Nephron progenitor cell (in vitro differentiated cells): ENCODE results near the gene SLC13A2.

Experiments used
- DNase-seq: peaks from one replicate; pipeline ENCODE4 v3.0.0; 2021
- H3K27ac Mint-ChIP-seq: 2 replicates; pipeline ENCODE4 v1.8.0; 2021; ENCODE audit warnings: mild to moderate bottlenecking, moderate library complexity, mixed read lengths
- H3K27me3 Mint-ChIP-seq: 2 replicates; pipeline ENCODE4 v1.8.0; 2021; ENCODE audit warnings: mild to moderate bottlenecking, low read depth, mixed read lengths; ENCODE audit not compliant: poor library complexity
- H3K36me3 Mint-ChIP-seq: 2 replicates; pipeline ENCODE4 v1.8.0; 2021; ENCODE audit warnings: low read depth, mixed read lengths
- H3K4me1 Mint-ChIP-seq: 2 replicates; pipeline ENCODE4 v1.8.0; 2021; ENCODE audit warnings: mixed read lengths
- H3K4me3 Mint-ChIP-seq: 2 replicates; pipeline ENCODE4 v1.8.0; 2021; ENCODE audit warnings: mild to moderate bottlenecking, moderate library complexity, mixed read lengths
- H3K9me3 Mint-ChIP-seq: 2 replicates; pipeline ENCODE4 v1.8.0; 2021; ENCODE audit warnings: mild to moderate bottlenecking, moderate library complexity, mixed read lengths
- CTCF ChIP-seq: fragments of 200-600 bp; sonication (generic); IDR thresholded peaks from 2 replicates; pipeline ENCODE4 v1.5.0; 2021; ENCODE audit warnings: antibody characterized with exemption

Gene SLC13A2

GRCh38 chr17:28537219-28537610, 63.8 kb downstream of the SLC13A2 start:
- no peak overlapping the region for H3K27ac Mint-ChIP-seq
- H3K4me3 Mint-ChIP-seq: no peak overlapping the region
- H3K36me3 Mint-ChIP-seq: no peaks in the 10 kb centered on the region
- TF ChIP-seq CTCF: no peak
- peaks cover 41% of the 10 kb centered on the region for H3K4me1 Mint-ChIP-seq
- H3K9me3 Mint-ChIP-seq: no peaks in the 10 kb centered on the region
- peaks cover 3% of the 10 kb centered on the region for H3K27me3 Mint-ChIP-seq
- DNase-seq: no peak

GRCh38 chr17:28538296-28538895, 65.0 kb downstream of the SLC13A2 start:
- no peak overlapping the region for H3K27ac Mint-ChIP-seq
- H3K4me3 Mint-ChIP-seq: no peak overlapping the region
- peaks cover 30% of the 10 kb centered on the region for H3K4me1 Mint-ChIP-seq
- DNase-seq: no peak
- peaks cover 3% of the 10 kb centered on the region for H3K27me3 Mint-ChIP-seq
- no peaks in the 10 kb centered on the region for H3K36me3 Mint-ChIP-seq
- no peaks in the 10 kb centered on the region for H3K9me3 Mint-ChIP-seq
- no peak for TF ChIP-seq CTCF

GRCh38 chr17:28540231-28540630, 66.8 kb downstream of the SLC13A2 start:
- no peak for TF ChIP-seq CTCF
- Mint-ChIP-seq H3K27ac (no peak overlapping the region), H3K4me3 (no peak overlapping the region), H3K4me1 (peaks cover 18% of the 10 kb centered on the region), H3K27me3 (peaks cover 3% of the 10 kb centered on the region), H3K36me3 (no peaks in the 10 kb centered on the region), H3K9me3 (no peaks in the 10 kb centered on the region)
- DNase-seq: no peak

- TF ChIP-seq CTCF: no peak
- no peak for DNase-seq
- Mint-ChIP-seq H3K4me3 (no peak overlapping the region), H3K27ac (no peak overlapping the region), H3K4me1 (peaks cover 16% of the 10 kb centered on the region), H3K27me3 (peaks cover 3% of the 10 kb centered on the region), H3K36me3 (peaks cover 4% of the 10 kb centered on the region), H3K9me3 (no peaks in the 10 kb centered on the region)
Observed at GRCh38 chr17:28541439-28541838, 68.0 kb downstream of the SLC13A2 start.

GRCh38 chr17:28544402-28545140, 71.1 kb downstream of the SLC13A2 start:
- Mint-ChIP-seq H3K9me3 (no peaks in the 10 kb centered on the region), H3K27ac (no peak overlapping the region), H3K4me1 (peaks cover 26% of the 10 kb centered on the region), H3K36me3 (peaks cover 8% of the 10 kb centered on the region), H3K4me3 (no peak overlapping the region), H3K27me3 (peaks cover 3% of the 10 kb centered on the region)
- no peak for DNase-seq
- TF ChIP-seq CTCF: no peak

GRCh38 chr17:28545141-28545503, 71.7 kb downstream of the SLC13A2 start:
- H3K4me3 Mint-ChIP-seq: no peak overlapping the region

More at GRCh38 chr17:28545141-28545503, 71.7 kb downstream of the SLC13A2 start:
- Mint-ChIP-seq H3K27me3 (peaks cover 3% of the 10 kb centered on the region), H3K4me1 (peaks cover 32% of the 10 kb centered on the region), H3K36me3 (peaks cover 8% of the 10 kb centered on the region), H3K27ac (no peak overlapping the region), H3K9me3 (no peaks in the 10 kb centered on the region)
- TF ChIP-seq CTCF: no peak
- DNase-seq: no peak
